Endothelial cell (in vitro differentiated cells): ENCODE data around the gene ZNF423. TPM values are rescaled to one million over a fixed set of nuclear protein-coding genes. Genes with fewer than 3 reads are reported as not detected.
A peak's percentile ranks its signal among the peaks of the same experiment; 100 is the strongest.

ENCODE experiments used
- DNase-seq: peaks from one replicate; pipeline ENCODE4 v3.0.0; 2021; ENCODE audit warnings: low spot score
- H3K27ac Mint-ChIP-seq: one replicate; pipeline ENCODE4 v1.8.0; 2021; ENCODE audit warnings: mixed read lengths, inconsistent platforms; ENCODE audit not compliant: unreplicated experiment
- H3K27me3 Mint-ChIP-seq: one replicate; pipeline ENCODE4 v1.8.0; 2021; ENCODE audit warnings: mild to moderate bottlenecking, moderate library complexity, mixed read lengths, inconsistent platforms; ENCODE audit not compliant: unreplicated experiment
- H3K36me3 Mint-ChIP-seq: one replicate; pipeline ENCODE4 v1.8.0; 2021; ENCODE audit warnings: mild to moderate bottlenecking, low read depth, mixed read lengths, inconsistent platforms; ENCODE audit not compliant: unreplicated experiment
- H3K4me1 Mint-ChIP-seq: one replicate; pipeline ENCODE4 v1.8.0; 2021; ENCODE audit warnings: mild to moderate bottlenecking, mixed read lengths, inconsistent platforms; ENCODE audit not compliant: unreplicated experiment
- H3K4me3 Mint-ChIP-seq: one replicate; pipeline ENCODE4 v1.8.0; 2021; ENCODE audit warnings: mild to moderate bottlenecking, mixed read lengths, inconsistent platforms; ENCODE audit not compliant: unreplicated experiment
- H3K9me3 Mint-ChIP-seq: one replicate; pipeline ENCODE4 v1.8.0; 2021; ENCODE audit warnings: mixed read lengths, inconsistent platforms; ENCODE audit not compliant: unreplicated experiment
- CTCF ChIP-seq: fragments of 200-600 bp; sonication (generic); IDR thresholded peaks from one replicate; pipeline ENCODE4 v1.5.0; 2021; ENCODE audit warnings: antibody characterized with exemption; ENCODE audit not compliant: unreplicated experiment
- total RNA-seq: library from RNA; stranded (reverse); fragmentation: NEBNext Ultra II Directional; extraction: Animal tissue kit (Norgen Biotek cat#: 25700); gene quantifications from one replicate; pipeline ENCODE4 v1.2.1, GENCODE V29; 2021; ENCODE audit not compliant: unreplicated experiment

ZNF423 gene
- total RNA-seq, 1 donor from 2014 or later = 44.8 TPM

DNA sequence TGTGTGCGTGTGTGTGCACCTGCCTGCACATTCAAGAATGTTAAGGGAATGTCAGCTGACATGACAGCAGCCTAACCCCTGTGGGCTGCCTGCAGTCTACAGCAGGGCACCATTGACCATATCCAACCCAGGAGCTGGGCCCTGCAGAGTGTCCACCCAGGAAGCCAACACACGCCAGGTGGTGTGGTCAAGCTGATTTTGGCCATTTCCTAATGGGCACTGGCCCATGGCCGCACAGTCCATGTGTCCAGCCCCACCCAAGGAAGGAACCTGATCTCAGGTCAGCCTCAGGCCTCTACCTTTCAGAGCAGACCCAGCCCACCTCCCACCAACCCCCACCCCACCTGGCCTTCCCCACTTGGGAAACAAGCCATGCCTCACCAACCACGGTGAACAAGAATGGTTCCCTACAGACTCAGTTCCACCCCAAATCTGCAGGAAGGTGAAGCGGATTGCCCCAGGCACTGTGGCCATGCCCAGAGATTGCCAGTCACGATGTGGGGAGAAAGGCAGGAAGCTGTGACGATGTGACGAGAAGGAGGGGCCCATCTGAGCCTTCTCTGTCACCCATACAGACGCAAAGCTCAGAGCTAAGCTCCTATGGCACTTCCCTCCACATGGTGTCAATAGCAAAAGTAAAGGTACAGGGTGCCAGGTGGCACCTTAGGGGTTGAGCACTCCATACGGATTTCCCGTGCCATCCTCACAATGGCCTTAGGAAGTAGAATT, 77.5 kb downstream of the ZNF423 start:
- TF ChIP-seq CTCF = no peak
- no peaks in the 10 kb centered on the region for H3K9me3 Mint-ChIP-seq
- peaks cover 53% of the 10 kb centered on the region for H3K4me1 Mint-ChIP-seq
- DNase-seq = no peak
- H3K4me3 Mint-ChIP-seq = no peak overlapping the region
- H3K27me3 Mint-ChIP-seq = peaks cover 10% of the 10 kb centered on the region
- H3K36me3 Mint-ChIP-seq = peaks cover 11% of the 10 kb centered on the region
- no peak overlapping the region for H3K27ac Mint-ChIP-seq

DNA sequence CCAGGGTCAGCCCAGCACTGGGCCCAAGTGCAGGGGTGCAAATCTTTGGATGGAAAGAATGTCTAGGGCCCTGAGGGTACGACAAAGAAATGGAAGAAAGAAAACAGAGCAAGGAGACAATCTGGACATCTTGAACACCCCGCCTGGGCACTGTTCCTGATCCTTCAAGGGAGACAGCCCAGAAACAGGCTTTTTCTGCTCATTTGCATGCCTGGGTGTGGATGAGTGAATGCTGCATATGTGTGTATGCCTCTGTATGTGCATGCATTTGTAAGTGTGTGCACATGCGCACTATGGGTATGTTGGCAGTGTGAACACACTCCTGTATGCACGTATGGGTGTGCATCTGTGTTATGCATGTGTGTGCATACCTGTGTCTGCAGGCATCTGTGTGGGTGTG, 79.2 kb downstream of the ZNF423 start:
- Mint-ChIP-seq H3K4me1 (peaks cover 56% of the 10 kb centered on the region), H3K9me3 (no peaks in the 10 kb centered on the region), H3K4me3 (peak overlapping the region; percentile 71), H3K27me3 (peaks cover 14% of the 10 kb centered on the region), H3K27ac (peak overlapping the region; percentile 92), H3K36me3 (peaks cover 11% of the 10 kb centered on the region)
- no peak for TF ChIP-seq CTCF
- no peak for DNase-seq

GRCh38 chr16:49776085-49776595, 79.8 kb downstream of the ZNF423 start:
- H3K27me3 Mint-ChIP-seq = peaks cover 14% of the 10 kb centered on the region
- no peaks in the 10 kb centered on the region for H3K9me3 Mint-ChIP-seq
- DNase-seq = peak; percentile 86
- peaks cover 13% of the 10 kb centered on the region for H3K36me3 Mint-ChIP-seq
- H3K4me3 Mint-ChIP-seq = peak overlapping the region; percentile 71
- H3K27ac Mint-ChIP-seq = peak overlapping the region; percentile 93
- peaks cover 56% of the 10 kb centered on the region for H3K4me1 Mint-ChIP-seq
- TF ChIP-seq CTCF = no peak

- no peak for TF ChIP-seq CTCF
- H3K36me3 Mint-ChIP-seq = peaks cover 10% of the 10 kb centered on the region
- H3K9me3 Mint-ChIP-seq = no peaks in the 10 kb centered on the region
- peaks cover 51% of the 10 kb centered on the region for H3K4me1 Mint-ChIP-seq
- DNase-seq = no peak
- peaks cover 14% of the 10 kb centered on the region for H3K27me3 Mint-ChIP-seq
- H3K27ac Mint-ChIP-seq = peak overlapping the region; percentile 93
- H3K4me3 Mint-ChIP-seq = peak overlapping the region; percentile 56
Measured at GRCh38 chr16:49775581-49775980, 80.3 kb downstream of the ZNF423 start.

DNA sequence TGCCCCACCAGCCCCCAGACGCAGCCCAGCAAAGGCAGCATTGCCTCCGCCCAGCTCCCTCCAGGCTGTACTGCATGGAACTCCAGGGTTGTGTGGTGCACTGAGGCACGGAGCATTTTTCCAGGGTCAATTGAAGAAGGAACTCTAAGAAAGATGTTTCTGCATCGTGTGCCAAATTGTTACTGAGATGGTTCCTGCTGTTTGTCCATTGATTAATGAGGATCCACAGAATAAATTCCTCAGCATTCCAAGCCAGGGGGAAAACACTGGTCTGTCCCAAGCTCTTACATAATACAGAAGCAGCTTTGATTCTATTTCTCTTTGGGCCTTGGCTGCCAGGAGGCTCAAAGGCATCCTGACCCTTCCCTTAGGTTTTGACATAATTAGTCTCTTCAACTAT, 80.9 kb downstream of the ZNF423 start:
- peaks cover 54% of the 10 kb centered on the region for H3K4me1 Mint-ChIP-seq
- H3K4me3 Mint-ChIP-seq = no peak overlapping the region
- peaks cover 14% of the 10 kb centered on the region for H3K27me3 Mint-ChIP-seq
- H3K36me3 Mint-ChIP-seq = peaks cover 14% of the 10 kb centered on the region
- DNase-seq = no peak
- no peaks in the 10 kb centered on the region for H3K9me3 Mint-ChIP-seq
- no peak for TF ChIP-seq CTCF
- H3K27ac Mint-ChIP-seq = peak overlapping the region; percentile 93
